ENCODE results near the gene CSNK2A1.

Gene CSNK2A1

GRCh38 chr20:445514-446336 lies 97.9 kb downstream of the CSNK2A1 start:
- no peak for DNase-seq

GRCh38 chr20:444862-445426 lies 98.6 kb downstream of the CSNK2A1 start:
- DNase-seq, result no peak

GRCh38 chr20:444117-444516 lies 99.5 kb downstream of the CSNK2A1 start:
- DNase-seq, result no peak

- no peak for DNase-seq
Measured at GRCh38 chr20:443223-443775, 100.3 kb downstream of the CSNK2A1 start.

- DNase-seq, result no peak
Measured at GRCh38 chr20:440636-441035, 103.0 kb downstream of the CSNK2A1 start.

- no peak for DNase-seq
Measured at GRCh38 chr20:440148-440547, 103.4 kb downstream of the CSNK2A1 start.

- DNase-seq, result no peak
Measured at GRCh38 chr20:438571-439469, 104.8 kb downstream of the CSNK2A1 start.

GRCh38 chr20:437787-438486 lies 105.7 kb downstream of the CSNK2A1 start:
- DNase-seq, result no peak

- DNase-seq, result no peak
Measured at GRCh38 chr20:436476-436875, 107.1 kb downstream of the CSNK2A1 start.

GRCh38 chr20:435558-435957 lies 108.0 kb downstream of the CSNK2A1 start:
- DNase-seq, result no peak

GRCh38 chr20:434661-435419 lies 108.8 kb downstream of the CSNK2A1 start:
- no peak for DNase-seq

GRCh38 chr20:434221-434620 lies 109.4 kb downstream of the CSNK2A1 start:
- no peak for DNase-seq

- DNase-seq, result no peak
Measured at GRCh38 chr20:433300-433975, 110.2 kb downstream of the CSNK2A1 start.

GRCh38 chr20:432677-433299 lies 110.8 kb downstream of the CSNK2A1 start:
- DNase-seq, result no peak

GRCh38 chr20:432208-432607 lies 111.4 kb downstream of the CSNK2A1 start:
- no peak for DNase-seq

GRCh38 chr20:431012-431904 lies 112.3 kb downstream of the CSNK2A1 start:
- peak; percentile 67 for DNase-seq

- DNase-seq, result no peak
Measured at GRCh38 chr20:430091-430999, 113.2 kb downstream of the CSNK2A1 start.

- no peak for DNase-seq
Measured at GRCh38 chr20:428658-429200, 114.9 kb downstream of the CSNK2A1 start.
